Nephron (organoid): ENCODE measurements around the gene GHRHR.

Experiments used
- H3K27ac Mint-ChIP-seq, 3 experiments: 2 replicates each; pipeline ENCODE4 v1.8.0; 2020; ENCODE audit warnings: mixed read lengths in 3 of 3, mild to moderate bottlenecking in 2 of 3, moderate library complexity in 1 of 3
- H3K27me3 Mint-ChIP-seq: 2 replicates; pipeline ENCODE4 v1.8.0; 2021; ENCODE audit warnings: low read depth, mild to moderate bottlenecking, moderate library complexity, mixed read lengths
- H3K36me3 Mint-ChIP-seq: 2 replicates; pipeline ENCODE4 v1.8.0; 2020; ENCODE audit warnings: low read depth, mixed read lengths
- H3K4me1 Mint-ChIP-seq: 2 replicates; pipeline ENCODE4 v1.8.0; 2020; ENCODE audit warnings: mixed read lengths
- H3K4me3 Mint-ChIP-seq, 3 experiments: 2 replicates each; pipeline ENCODE4 v1.8.0; 2020; ENCODE audit warnings: mild to moderate bottlenecking in 3 of 3, mixed read lengths in 3 of 3, moderate library complexity in 2 of 3
- H3K9me3 Mint-ChIP-seq: 2 replicates; pipeline ENCODE4 v1.8.0; 2020; ENCODE audit warnings: mixed read lengths
- TF ChIP-seq, protein P1 (sequence below), 3 experiments: fragments of 200-600 bp; sonication (generic); IDR thresholded peaks; one replicate each; pipeline ENCODE4 v1.5.0; 2021; ENCODE audit warnings: antibody characterized with exemption in 3 of 3; ENCODE audit not compliant: unreplicated experiment in 3 of 3

GHRHR gene

DNA sequence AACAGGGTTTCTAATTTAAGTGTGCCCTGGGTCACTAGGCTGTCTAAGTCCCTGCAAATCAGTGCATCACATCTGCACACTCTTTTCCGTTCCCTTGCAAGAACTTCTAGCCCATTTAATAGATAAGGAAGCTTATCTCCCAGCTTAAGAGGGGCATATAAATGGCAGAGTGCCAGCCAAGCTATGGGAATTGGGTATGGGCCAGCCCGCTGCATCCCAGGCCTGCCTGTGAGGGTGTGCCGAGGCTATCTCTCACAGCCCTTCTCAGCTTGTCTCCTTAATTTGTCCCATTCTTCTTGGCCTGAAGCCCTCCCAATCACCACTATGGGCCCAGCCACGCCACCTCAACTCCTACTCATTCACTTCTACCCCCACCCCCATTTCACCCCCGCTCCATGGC is 37.4 kb upstream of the GHRHR start:
- peaks cover 17% of the 10 kb centered on the region for H3K4me1 Mint-ChIP-seq
- no peak overlapping the region for H3K4me3 Mint-ChIP-seq
- peaks cover 3% of the 10 kb centered on the region for H3K9me3 Mint-ChIP-seq
- TF ChIP-seq, protein P1, sequence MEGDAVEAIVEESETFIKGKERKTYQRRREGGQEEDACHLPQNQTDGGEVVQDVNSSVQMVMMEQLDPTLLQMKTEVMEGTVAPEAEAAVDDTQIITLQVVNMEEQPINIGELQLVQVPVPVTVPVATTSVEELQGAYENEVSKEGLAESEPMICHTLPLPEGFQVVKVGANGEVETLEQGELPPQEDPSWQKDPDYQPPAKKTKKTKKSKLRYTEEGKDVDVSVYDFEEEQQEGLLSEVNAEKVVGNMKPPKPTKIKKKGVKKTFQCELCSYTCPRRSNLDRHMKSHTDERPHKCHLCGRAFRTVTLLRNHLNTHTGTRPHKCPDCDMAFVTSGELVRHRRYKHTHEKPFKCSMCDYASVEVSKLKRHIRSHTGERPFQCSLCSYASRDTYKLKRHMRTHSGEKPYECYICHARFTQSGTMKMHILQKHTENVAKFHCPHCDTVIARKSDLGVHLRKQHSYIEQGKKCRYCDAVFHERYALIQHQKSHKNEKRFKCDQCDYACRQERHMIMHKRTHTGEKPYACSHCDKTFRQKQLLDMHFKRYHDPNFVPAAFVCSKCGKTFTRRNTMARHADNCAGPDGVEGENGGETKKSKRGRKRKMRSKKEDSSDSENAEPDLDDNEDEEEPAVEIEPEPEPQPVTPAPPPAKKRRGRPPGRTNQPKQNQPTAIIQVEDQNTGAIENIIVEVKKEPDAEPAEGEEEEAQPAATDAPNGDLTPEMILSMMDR (IDR thresholded peaks at IDR 0.05; ENCODE audit: unreplicated experiment in 3 of 3): no peak
- peaks cover 1% of the 10 kb centered on the region for H3K27me3 Mint-ChIP-seq
- H3K27ac Mint-ChIP-seq: no peak overlapping the region
- no peaks in the 10 kb centered on the region for H3K36me3 Mint-ChIP-seq

DNA sequence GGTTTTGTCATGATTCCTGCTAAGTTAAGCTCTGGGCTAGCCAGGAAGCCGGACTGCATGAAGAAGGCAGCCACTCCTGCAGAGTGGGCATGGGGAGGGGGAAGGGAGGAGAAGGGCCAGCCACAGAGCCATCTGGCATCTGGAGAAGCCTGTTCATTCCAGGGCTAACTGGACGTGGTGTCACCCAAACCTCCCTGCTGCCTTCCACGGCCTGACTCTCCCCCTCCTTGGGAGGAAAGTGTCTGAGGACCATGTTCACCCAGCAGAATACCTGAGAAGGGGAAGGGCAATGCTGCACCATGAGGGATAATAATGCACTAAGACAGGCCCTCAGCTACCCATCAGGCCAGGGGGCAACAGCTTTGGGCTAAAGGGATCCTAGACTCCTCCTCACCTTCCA is 36.7 kb upstream of the GHRHR start:
- H3K27me3 Mint-ChIP-seq: peaks cover 3% of the 10 kb centered on the region
- H3K27ac Mint-ChIP-seq: no peak overlapping the region
- TF ChIP-seq, protein P1 (IDR thresholded peaks at IDR 0.05; ENCODE audit: unreplicated experiment in 3 of 3): no peak
- H3K4me1 Mint-ChIP-seq: peaks cover 23% of the 10 kb centered on the region
- H3K4me3 Mint-ChIP-seq: no peak overlapping the region
- H3K36me3 Mint-ChIP-seq: no peaks in the 10 kb centered on the region
- peaks cover 3% of the 10 kb centered on the region for H3K9me3 Mint-ChIP-seq

DNA sequence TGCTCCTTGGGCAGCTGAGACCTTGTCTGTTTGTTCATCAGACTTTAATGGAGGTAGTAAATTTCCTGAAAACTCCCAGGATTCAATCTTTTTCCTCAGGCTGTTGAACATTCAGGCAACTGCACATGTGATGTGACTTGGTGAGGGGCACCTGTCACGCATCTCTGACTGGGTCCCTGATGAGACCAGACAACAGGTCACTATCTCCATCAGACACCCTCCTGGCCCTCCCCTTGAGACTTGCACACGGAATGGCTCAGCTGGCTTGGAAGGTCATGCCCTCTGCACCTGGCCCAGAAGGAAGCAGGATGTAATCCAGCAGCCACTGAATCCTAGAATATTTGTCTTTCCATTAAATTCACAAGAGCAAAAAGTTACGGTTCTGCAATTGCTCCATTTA is 36.2 kb upstream of the GHRHR start:
- Mint-ChIP-seq H3K27ac (no peak overlapping the region), H3K36me3 (no peaks in the 10 kb centered on the region), H3K9me3 (peaks cover 3% of the 10 kb centered on the region), H3K27me3 (peaks cover 3% of the 10 kb centered on the region), H3K4me1 (peaks cover 29% of the 10 kb centered on the region), H3K4me3 (no peak overlapping the region)
- TF ChIP-seq, protein P1 (IDR thresholded peaks at IDR 0.05; ENCODE audit: unreplicated experiment in 3 of 3): no peak

DNA sequence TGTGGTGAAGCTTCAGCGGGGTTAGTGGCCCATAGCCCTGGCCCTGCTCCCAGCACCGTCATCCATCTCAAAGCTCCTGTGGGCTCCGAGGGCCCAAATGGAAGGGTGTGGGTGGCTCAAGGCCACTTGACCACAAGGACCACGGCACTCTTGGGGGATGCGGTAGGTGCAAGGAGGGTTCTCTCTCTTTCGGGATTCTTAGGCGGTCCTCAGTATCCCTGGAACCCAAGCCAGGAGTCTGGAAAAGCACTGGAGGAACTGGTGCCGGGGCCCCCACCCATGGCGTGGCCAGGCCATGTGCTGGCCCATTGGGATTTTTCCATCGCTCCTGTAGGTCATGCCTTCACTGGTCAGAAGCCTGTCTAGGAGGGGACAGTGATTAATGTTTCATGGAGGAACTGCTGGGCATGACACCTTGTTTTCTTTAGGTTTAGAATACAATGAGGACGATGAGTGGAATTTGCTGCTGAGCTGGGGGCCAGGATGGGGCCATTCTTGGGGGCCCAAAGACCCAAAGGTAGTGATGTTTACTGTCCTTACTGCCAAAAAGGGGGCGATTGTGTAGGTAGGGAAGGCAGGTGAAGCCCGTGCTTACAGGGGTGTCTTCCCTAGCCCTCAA is 35.4 kb upstream of the GHRHR start:
- Mint-ChIP-seq H3K4me3 (no peak overlapping the region), H3K36me3 (no peaks in the 10 kb centered on the region)

DNA sequence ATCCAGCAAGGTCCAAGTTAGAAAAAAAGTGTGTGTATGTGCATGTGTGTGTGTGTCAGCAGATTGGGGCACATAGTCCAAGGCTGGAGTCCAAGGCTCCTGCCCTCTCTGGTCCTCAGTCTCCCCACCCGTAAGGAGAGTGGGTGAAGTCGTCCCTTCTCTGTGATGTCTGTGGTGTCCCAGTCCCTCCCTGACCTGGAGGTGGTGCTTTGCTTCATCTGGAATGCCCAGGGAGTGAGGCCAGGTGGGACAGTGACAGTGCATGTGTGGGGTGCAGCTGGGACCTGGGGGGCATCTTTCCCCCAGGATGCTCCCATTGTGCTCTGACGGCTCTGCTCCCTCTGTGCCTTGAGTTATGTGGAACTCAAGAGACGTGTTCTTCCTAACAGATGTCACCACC is 34.1 kb upstream of the GHRHR start:
- TF ChIP-seq, protein P1 (IDR thresholded peaks at IDR 0.05; ENCODE audit: unreplicated experiment in 3 of 3): no peak
- H3K4me3 Mint-ChIP-seq: no peak overlapping the region
- H3K27me3 Mint-ChIP-seq: peaks cover 9% of the 10 kb centered on the region

More for the DNA sequence above, 35.4 kb upstream of the GHRHR start:
- H3K9me3 Mint-ChIP-seq: peaks cover 3% of the 10 kb centered on the region
- TF ChIP-seq, protein P1 (IDR thresholded peaks at IDR 0.05; ENCODE audit: unreplicated experiment in 3 of 3): no peak
- H3K27me3 Mint-ChIP-seq: peaks cover 3% of the 10 kb centered on the region
- H3K4me1 Mint-ChIP-seq: peaks cover 30% of the 10 kb centered on the region
- no peak overlapping the region for H3K27ac Mint-ChIP-seq

DNA sequence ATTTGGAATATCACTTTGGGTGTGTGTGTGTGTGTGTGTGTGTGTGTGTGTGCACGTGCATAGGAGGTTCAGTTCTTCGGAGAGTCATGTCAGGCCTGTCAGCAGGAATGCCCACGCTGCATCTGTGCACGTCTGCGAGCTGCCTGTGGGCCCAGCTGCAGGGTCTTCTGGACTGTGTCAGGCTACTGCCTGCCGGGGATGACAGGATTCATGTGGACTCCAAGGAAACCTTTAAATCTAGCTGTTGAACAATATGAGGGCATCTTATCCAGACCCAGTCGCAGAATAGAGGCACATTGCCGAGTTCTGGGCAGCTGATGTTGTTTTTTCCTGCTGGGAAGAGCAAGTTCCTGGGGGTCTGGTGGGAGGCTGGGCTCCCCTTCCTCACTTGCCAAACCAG is 33.1 kb upstream of the GHRHR start:
- peaks cover 36% of the 10 kb centered on the region for H3K4me1 Mint-ChIP-seq
- TF ChIP-seq, protein P1 (IDR thresholded peaks at IDR 0.05; ENCODE audit: unreplicated experiment in 3 of 3): no peak
- peak overlapping the region in 1 of 3 experiments; percentile 29 for H3K4me3 Mint-ChIP-seq
- H3K27ac Mint-ChIP-seq: peak overlapping the region; percentile 48 to 82 (median 75)
- no peaks in the 10 kb centered on the region for H3K36me3 Mint-ChIP-seq
- H3K27me3 Mint-ChIP-seq: peaks cover 9% of the 10 kb centered on the region
- H3K9me3 Mint-ChIP-seq: peaks cover 3% of the 10 kb centered on the region

More for the DNA sequence above, 34.1 kb upstream of the GHRHR start:
- Mint-ChIP-seq H3K9me3 (peaks cover 3% of the 10 kb centered on the region), H3K27ac (peak overlapping the region in 1 of 3 experiments; percentile 75), H3K36me3 (no peaks in the 10 kb centered on the region), H3K4me1 (peaks cover 36% of the 10 kb centered on the region)
